ENCODE results near the gene LRMDA. TPM values are rescaled to one million over a fixed set of nuclear protein-coding genes. Genes with fewer than 3 reads are reported as not detected.

The LRMDA gene
- total and polyA plus RNA-seq, 2 of the 13 experiments (the other 11 are each of a cell fraction or from before 2014, with no cell fraction given), result 13.4 to 22.0 TPM

- TF ChIP-seq NCOR1 (IDR thresholded peaks at IDR 0.05; ENCODE audit: borderline replicate concordance, low read length), result peak; percentile 76; the same call in 1 of the 2 replicates
- TF ChIP-seq ZFP62 (CRISPR knock-in tag; IDR thresholded peaks at IDR 0.05), result no peak
- peak; percentile 100 for TF ChIP-seq SALL1 (CRISPR knock-in tag; IDR thresholded peaks at IDR 0.05)
- no peak for TF ChIP-seq NFYC (CRISPR knock-in tag; IDR thresholded peaks at IDR 0.05)
- TF ChIP-seq AHR (CRISPR knock-in tag; IDR thresholded peaks at IDR 0.05), result no peak
- no peak for TF ChIP-seq ZNF674 (CRISPR knock-in tag; IDR thresholded peaks at IDR 0.05; ENCODE audit: low read depth)
- TF ChIP-seq AKNA (CRISPR knock-in tag; IDR thresholded peaks at IDR 0.05; ENCODE audit: borderline replicate concordance), result no peak
- no peak for TF ChIP-seq PREB (CRISPR knock-in tag; IDR thresholded peaks at IDR 0.05)
- peak; percentile 32; the same call in 1 of the 2 replicates for TF ChIP-seq ZNF614 (CRISPR knock-in tag; IDR thresholded peaks at IDR 0.05; ENCODE audit: borderline replicate concordance)
- no peak for TF ChIP-seq ATM (IDR thresholded peaks at IDR 0.05; ENCODE audit: borderline replicate concordance)
- TF ChIP-seq MEIS1 (CRISPR knock-in tag; IDR thresholded peaks at IDR 0.05; ENCODE audit: borderline replicate concordance), result peak; percentile 97
- TF ChIP-seq ZXDC (CRISPR knock-in tag; IDR thresholded peaks at IDR 0.05), result 0 out of 2 replicates have a peak, but pooled peaks have one; percentile 70
- no peak for TF ChIP-seq ATAD3A (CRISPR knock-in tag; IDR thresholded peaks at IDR 0.05)
- TF ChIP-seq ZBTB34 (CRISPR knock-in tag; IDR thresholded peaks at IDR 0.05), result no peak; the same call in 1 of the 2 replicates
- no peak for TF ChIP-seq RFXANK (CRISPR knock-in tag; IDR thresholded peaks at IDR 0.05)
- TF ChIP-seq ZNF549 (CRISPR knock-in tag; IDR thresholded peaks at IDR 0.05), result no peak
- TF ChIP-seq ELF3 (CRISPR knock-in tag; IDR thresholded peaks at IDR 0.05), result peak; percentile 89
- no peak for TF ChIP-seq GABPA (IDR thresholded peaks at IDR 0.05; ENCODE audit: low read depth, low read length)
- peak; percentile 60 for TF ChIP-seq GABPA (CRISPR knock-in tag; IDR thresholded peaks at IDR 0.05; ENCODE audit: low read depth)
Observed at GRCh38 chr10:75776738-75777504, 345.5 kb downstream of the LRMDA start (continued).

All from HepG2 (cell line).